Activated CD4-positive, alpha-beta T cell treated with anti-CD3 and anti-CD28 coated beads, Interleukin-2, Interleukin-6, amounts not matched to agents 100 ng/mL and 50 ng/mL, durations not matched to agents 16 hours and 8 hours (primary cell): ENCODE results near the gene ZNF622.

ENCODE experiments used
- DNase-seq: peaks from one replicate; pipeline ENCODE4 v3.0.0-alpha.2; 2020

Gene ZNF622

GRCh38 chr5:16465544-16466432 is at the start of gene ZNF622:
TSS of gene ZNF622 (minus strand) at chr5:16465800. CDS start at chr5:16465665, 135 bp downstream.
- peak; percentile 94 for DNase-seq

GRCh38 chr5:16510098-16510497 is 44.5 kb upstream of the ZNF622 start:
- no peak for DNase-seq

GRCh38 chr5:16508730-16509531 is 43.3 kb upstream of the ZNF622 start:
- no peak for DNase-seq

GRCh38 chr5:16507716-16508115 is 42.1 kb upstream of the ZNF622 start:
- DNase-seq: no peak

GRCh38 chr5:16505904-16506303 is 40.3 kb upstream of the ZNF622 start:
- no peak for DNase-seq

GRCh38 chr5:16505140-16505891 is 39.7 kb upstream of the ZNF622 start:
- DNase-seq: no peak

- no peak for DNase-seq
Observed at GRCh38 chr5:16504571-16504970, 39.0 kb upstream of the ZNF622 start.

- DNase-seq: no peak
Observed at GRCh38 chr5:16502866-16503265, 37.3 kb upstream of the ZNF622 start.

GRCh38 chr5:16500024-16500423 is 34.4 kb upstream of the ZNF622 start:
- DNase-seq: no peak

- DNase-seq: no peak
Observed at GRCh38 chr5:16497546-16497945, 31.9 kb upstream of the ZNF622 start.

- no peak for DNase-seq
Observed at GRCh38 chr5:16493261-16493660, 27.7 kb upstream of the ZNF622 start.

GRCh38 chr5:16492398-16493140 is 27.0 kb upstream of the ZNF622 start:
- DNase-seq: no peak

- no peak for DNase-seq
Observed at GRCh38 chr5:16490911-16491310, 25.3 kb upstream of the ZNF622 start.

- no peak for DNase-seq
Observed at GRCh38 chr5:16489322-16489791, 23.8 kb upstream of the ZNF622 start.

- DNase-seq: no peak
Observed at GRCh38 chr5:16487456-16487855, 21.9 kb upstream of the ZNF622 start.

- no peak for DNase-seq
Observed at GRCh38 chr5:16486711-16487111, 21.1 kb upstream of the ZNF622 start.

- DNase-seq: no peak
Observed at GRCh38 chr5:16485656-16486055, 20.1 kb upstream of the ZNF622 start.

- DNase-seq: no peak
Observed at GRCh38 chr5:16484081-16484480, 18.5 kb upstream of the ZNF622 start.

GRCh38 chr5:16483361-16483760 is 17.8 kb upstream of the ZNF622 start:
- no peak for DNase-seq

GRCh38 chr5:16482891-16483290 is 17.3 kb upstream of the ZNF622 start:
- DNase-seq: no peak

GRCh38 chr5:16480821-16481538 is 15.4 kb upstream of the ZNF622 start:
- no peak for DNase-seq

GRCh38 chr5:16480144-16480543 is 14.5 kb upstream of the ZNF622 start:
- no peak for DNase-seq
